LNCaP clone FGC (cell line): ENCODE measurements around the gene FGF10.

ENCODE experiments used
- DNase-seq: peaks from one replicate; pipeline ENCODE4 v3.0.0-alpha.2; 2011; ENCODE audit warnings: low read depth
- H3K4me3 ChIP-seq: 2 replicates; pipeline ENCODE4 v1.5.1; 2011; ENCODE audit warnings: mild to moderate bottlenecking, low read depth, low read length, control low read depth
- CTCF ChIP-seq: IDR thresholded peaks from 2 replicates; pipeline ENCODE4 v1.5.1; 2012; ENCODE audit warnings: mild to moderate bottlenecking; ENCODE audit not compliant: control insufficient read depth, insufficient read depth; ENCODE audit errors: extremely low read depth

Gene FGF10

GRCh38 chr5:44360919-44361318, 28.3 kb downstream of the FGF10 start:
- no peak for TF ChIP-seq CTCF
- no peak for DNase-seq
- no peak overlapping the region for H3K4me3 ChIP-seq

- H3K4me3 ChIP-seq: no peak overlapping the region
- DNase-seq: no peak
- no peak for TF ChIP-seq CTCF
These were observed 30.8 kb downstream of the FGF10 start for GRCh38 chr5:44358421-44358820.

DNA sequence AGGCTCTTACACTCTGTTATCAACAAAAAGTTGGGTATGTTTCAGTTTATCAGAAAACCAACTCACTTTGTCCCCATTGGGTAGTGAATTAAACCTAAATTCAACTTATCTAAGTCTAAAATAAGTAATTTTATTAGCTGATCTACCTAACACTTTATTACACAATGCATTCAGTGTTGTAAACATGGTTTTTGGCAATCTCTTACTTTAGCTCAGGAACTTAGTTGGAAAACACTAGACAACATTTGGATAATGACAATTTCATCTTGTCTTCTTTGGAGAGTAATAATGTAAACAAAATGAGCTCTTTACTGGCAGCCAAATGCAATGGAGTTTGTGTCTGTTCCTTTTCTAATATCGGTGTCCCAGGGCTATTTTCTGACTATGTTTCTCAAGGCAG, 33.0 kb downstream of the FGF10 start:
- no peak overlapping the region for H3K4me3 ChIP-seq
- DNase-seq: no peak
- no peak for TF ChIP-seq CTCF

DNA sequence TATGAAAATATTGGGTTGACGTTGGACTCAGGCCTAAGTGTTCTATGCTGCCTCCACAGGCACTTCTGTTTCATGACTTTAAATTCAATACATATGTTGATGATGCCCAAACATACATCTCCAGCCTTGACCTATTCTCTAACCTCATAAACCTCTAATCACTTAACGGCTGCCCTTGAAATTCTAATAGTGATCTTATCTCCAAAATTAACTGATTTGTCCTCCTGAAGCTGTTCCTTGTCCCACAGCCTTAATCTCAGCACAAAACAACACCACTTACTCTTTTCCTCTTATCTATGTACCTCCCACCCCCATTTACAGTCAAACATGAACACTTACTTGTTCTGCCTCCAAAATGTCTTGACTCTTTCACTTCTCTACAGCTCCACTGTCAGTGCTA, 43.3 kb downstream of the FGF10 start:
- H3K4me3 ChIP-seq: no peak overlapping the region
- no peak for DNase-seq
- no peak for TF ChIP-seq CTCF

- TF ChIP-seq CTCF: no peak
- no peak overlapping the region for H3K4me3 ChIP-seq
- DNase-seq: no peak
These were observed 52.5 kb downstream of the FGF10 start for GRCh38 chr5:44336708-44337107.

DNA sequence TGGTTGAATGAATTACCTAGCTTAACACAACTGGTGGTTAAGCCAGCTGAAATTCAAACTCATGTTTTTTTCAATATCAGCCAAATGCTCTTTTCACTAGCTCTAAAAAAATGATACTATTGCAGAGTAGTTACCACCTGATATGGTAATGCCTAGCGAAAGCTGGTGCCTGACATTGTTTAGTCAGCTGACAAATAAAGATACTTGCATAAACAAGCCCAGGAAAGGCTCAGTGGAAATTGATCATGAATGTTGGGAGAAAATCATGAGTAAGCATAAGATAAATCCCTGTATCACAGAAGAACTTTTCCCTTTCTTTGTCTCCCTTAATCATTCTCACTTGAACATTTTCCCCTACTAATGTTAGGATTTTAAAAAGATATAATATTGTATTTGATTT, 54.6 kb downstream of the FGF10 start:
- no peak for TF ChIP-seq CTCF
- no peak for DNase-seq
- H3K4me3 ChIP-seq: no peak overlapping the region

DNA sequence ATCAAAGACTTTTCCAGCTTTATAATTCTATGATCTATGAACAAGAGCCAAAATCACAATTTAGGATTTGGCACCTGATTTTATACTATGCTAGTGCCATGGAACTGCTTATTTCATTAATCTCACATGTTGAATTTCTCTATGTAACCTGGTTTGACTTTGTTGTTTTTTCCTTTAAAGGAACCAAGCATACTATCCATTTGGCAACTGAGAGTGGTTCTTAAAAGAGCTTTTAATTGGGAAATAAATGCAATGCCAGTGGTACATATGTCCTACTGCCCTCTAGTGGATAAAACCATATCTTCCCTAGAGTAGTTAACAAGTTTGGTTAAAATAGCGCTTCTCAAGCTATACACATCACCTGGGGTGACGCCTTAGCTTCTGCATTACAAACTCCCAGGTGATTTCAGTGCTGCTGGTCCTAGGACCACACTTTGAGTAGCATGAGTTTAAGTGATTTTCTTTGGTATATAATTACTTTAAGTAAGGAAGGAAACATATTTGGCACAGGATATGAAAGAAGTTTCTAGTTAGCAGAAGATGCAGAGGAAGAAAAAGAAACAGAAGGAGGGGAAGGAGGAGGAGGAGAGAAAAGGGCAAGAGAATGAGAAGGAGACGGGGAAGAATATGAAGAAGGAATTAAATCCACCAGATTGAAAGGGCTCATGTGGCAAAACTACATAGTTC, 56.8 kb downstream of the FGF10 start:
- H3K4me3 ChIP-seq: no peak overlapping the region
- peak; percentile 59 for TF ChIP-seq CTCF
- peak; percentile 23 for DNase-seq
